Measurements from ENCODE around the gene TMEM30A.

- TF ChIP-seq, protein P1, sequence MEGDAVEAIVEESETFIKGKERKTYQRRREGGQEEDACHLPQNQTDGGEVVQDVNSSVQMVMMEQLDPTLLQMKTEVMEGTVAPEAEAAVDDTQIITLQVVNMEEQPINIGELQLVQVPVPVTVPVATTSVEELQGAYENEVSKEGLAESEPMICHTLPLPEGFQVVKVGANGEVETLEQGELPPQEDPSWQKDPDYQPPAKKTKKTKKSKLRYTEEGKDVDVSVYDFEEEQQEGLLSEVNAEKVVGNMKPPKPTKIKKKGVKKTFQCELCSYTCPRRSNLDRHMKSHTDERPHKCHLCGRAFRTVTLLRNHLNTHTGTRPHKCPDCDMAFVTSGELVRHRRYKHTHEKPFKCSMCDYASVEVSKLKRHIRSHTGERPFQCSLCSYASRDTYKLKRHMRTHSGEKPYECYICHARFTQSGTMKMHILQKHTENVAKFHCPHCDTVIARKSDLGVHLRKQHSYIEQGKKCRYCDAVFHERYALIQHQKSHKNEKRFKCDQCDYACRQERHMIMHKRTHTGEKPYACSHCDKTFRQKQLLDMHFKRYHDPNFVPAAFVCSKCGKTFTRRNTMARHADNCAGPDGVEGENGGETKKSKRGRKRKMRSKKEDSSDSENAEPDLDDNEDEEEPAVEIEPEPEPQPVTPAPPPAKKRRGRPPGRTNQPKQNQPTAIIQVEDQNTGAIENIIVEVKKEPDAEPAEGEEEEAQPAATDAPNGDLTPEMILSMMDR (IDR thresholded peaks at IDR 0.05) = no peak
- TF ChIP-seq POLR2A (IDR thresholded peaks at IDR 0.05) (no peak), POLR2AphosphoS5 (IDR thresholded peaks at IDR 0.05) (no peak)
Observed at GRCh38 chr6:75221116-75221515, 63.5 kb downstream of the TMEM30A start.
